OCI-M2 (cell line): ENCODE measurements around the gene ALK.
"Not testable (repeated sequence)": the region's sequence is repeated elsewhere in the genome, so short reads cannot be mapped to it uniquely, and the experiment has no call there.

Experiments
- DNase-seq: peaks from one replicate; lab custom pipeline; 2025; ENCODE audit not compliant: unreplicated experiment; lab: John Stamatoyannopoulos, UW

The ALK gene

GRCh38 chr2:29844713-29845326 is 76.6 kb downstream of the ALK start:
- DNase-seq, result no peak

GRCh38 chr2:29841386-29842004 is 79.9 kb downstream of the ALK start:
- no peak for DNase-seq

GRCh38 chr2:29839306-29839705 is 82.1 kb downstream of the ALK start:
- DNase-seq, result no peak

GRCh38 chr2:29837925-29838324 is 83.5 kb downstream of the ALK start:
- no peak for DNase-seq

- DNase-seq, result no peak
Measured at GRCh38 chr2:29834624-29835023, 86.8 kb downstream of the ALK start.

- DNase-seq, result no peak
Measured at GRCh38 chr2:29834036-29834540, 87.3 kb downstream of the ALK start.

- no peak for DNase-seq
Measured at GRCh38 chr2:29831560-29831959, 89.8 kb downstream of the ALK start.

- DNase-seq, result no peak
Measured at GRCh38 chr2:29829841-29830240, 91.5 kb downstream of the ALK start.

- DNase-seq, result not testable (repeated sequence)
Measured at GRCh38 chr2:29824145-29824544, 97.2 kb downstream of the ALK start.

- DNase-seq, result no peak
Measured at GRCh38 chr2:29821591-29821990, 99.8 kb downstream of the ALK start.

GRCh38 chr2:29819570-29819969 is 101.8 kb downstream of the ALK start:
- no peak for DNase-seq

GRCh38 chr2:29817801-29818680 is 103.3 kb downstream of the ALK start:
- DNase-seq, result no peak

GRCh38 chr2:29817299-29817698 is 104.1 kb downstream of the ALK start:
- no peak for DNase-seq

GRCh38 chr2:29816651-29817050 is 104.7 kb downstream of the ALK start:
- no peak for DNase-seq

GRCh38 chr2:29811378-29811777 is 110.0 kb downstream of the ALK start:
- no peak for DNase-seq

- DNase-seq, result no peak
Measured at GRCh38 chr2:29810956-29811355, 110.4 kb downstream of the ALK start.

- DNase-seq, result no peak
Measured at GRCh38 chr2:29808321-29808720, 113.1 kb downstream of the ALK start.

- no peak for DNase-seq
Measured at GRCh38 chr2:29807082-29807481, 114.3 kb downstream of the ALK start.

- no peak for DNase-seq
Measured at GRCh38 chr2:29806461-29806860, 114.9 kb downstream of the ALK start.

- no peak for DNase-seq
Measured at GRCh38 chr2:29804671-29805070, 116.7 kb downstream of the ALK start.

GRCh38 chr2:29803537-29803936 is 117.8 kb downstream of the ALK start:
- no peak for DNase-seq

- no peak for DNase-seq
Measured at GRCh38 chr2:29802986-29803385, 118.4 kb downstream of the ALK start.
